Measurements from ENCODE around the gene CHST7.
A peak's percentile ranks its signal among the peaks of the same experiment; 100 is the strongest.

CHST7 gene

DNA sequence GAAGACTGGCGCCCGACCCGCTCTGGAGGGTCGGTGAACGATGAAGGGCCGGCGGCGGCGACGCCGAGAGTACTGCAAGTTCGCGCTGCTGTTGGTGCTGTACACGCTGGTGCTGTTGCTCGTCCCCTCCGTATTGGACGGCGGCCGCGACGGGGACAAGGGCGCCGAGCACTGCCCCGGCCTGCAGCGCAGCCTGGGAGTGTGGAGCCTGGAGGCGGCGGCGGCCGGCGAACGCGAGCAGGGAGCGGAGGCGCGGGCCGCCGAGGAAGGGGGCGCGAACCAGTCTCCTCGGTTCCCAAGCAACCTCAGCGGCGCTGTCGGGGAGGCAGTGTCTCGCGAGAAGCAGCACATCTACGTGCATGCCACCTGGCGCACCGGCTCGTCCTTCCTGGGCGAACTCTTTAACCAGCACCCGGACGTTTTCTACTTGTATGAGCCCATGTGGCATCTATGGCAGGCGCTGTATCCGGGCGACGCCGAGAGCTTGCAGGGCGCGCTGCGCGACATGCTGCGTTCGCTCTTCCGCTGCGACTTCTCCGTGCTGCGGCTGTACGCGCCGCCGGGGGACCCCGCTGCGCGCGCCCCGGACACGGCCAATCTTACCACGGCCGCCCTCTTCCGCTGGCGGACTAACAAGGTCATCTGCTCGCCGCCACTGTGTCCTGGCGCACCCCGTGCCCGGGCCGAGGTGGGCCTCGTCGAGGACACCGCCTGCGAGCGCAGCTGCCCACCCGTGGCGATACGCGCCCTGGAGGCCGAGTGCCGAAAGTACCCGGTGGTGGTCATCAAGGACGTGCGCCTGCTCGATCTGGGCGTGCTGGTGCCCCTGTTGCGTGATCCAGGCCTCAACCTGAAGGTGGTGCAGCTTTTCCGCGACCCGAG lies 568 bp downstream of the CHST7 start:
- DNase-seq (ENCODE audit: low spot score) = peak; percentile 36

- DNase-seq (ENCODE audit: low spot score) = peak; percentile 14
These were observed 1.3 kb downstream of the CHST7 start for GRCh38 chrX:46574774-46575381.

- no peak for DNase-seq (ENCODE audit: low spot score)
These were observed 2.0 kb downstream of the CHST7 start for GRCh38 chrX:46575586-46575985.

GRCh38 chrX:46575991-46576392 lies 2.4 kb downstream of the CHST7 start:
- DNase-seq (ENCODE audit: low spot score) = no peak

GRCh38 chrX:46576458-46576857 lies 2.9 kb downstream of the CHST7 start:
- DNase-seq (ENCODE audit: low spot score) = no peak

DNA sequence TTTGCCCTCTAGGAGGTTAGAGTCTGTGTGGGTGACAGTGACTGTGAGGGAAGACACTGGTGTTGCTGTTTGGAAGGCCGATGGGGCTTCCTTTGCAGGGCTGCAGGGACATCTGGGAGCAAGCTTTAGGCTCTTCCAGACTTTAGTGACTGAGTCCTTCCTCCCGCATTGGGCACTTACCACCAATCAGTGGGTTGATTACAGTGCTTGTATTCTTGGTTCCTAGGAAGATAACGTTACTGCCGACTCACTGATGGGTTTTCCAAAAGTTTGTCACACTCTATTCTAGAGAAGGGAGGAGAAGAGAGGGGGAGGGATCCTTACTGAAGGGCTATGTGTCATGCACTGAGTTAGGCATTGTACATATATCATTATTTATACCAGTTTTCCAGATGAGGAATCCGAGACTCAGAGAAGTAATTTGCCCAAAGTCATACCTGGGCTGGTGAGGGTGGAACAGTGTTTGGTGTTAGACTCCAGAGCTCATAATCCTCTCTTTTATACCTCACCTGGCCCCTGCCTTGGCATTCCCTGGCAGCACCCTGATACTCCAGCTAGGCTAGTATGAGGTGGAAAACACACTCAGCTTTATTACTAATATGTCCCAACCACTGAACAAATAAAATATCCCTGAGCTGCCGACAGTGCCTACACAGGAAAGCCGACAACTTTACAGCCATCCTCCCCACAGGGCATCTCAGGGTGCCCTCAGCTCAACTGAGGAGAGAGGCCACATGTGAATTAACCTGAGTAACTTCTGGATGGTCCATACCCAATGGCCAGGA lies 3.8 kb downstream of the CHST7 start:
- no peak for DNase-seq (ENCODE audit: low spot score)

- no peak for DNase-seq (ENCODE audit: low spot score)
These were observed 5.7 kb downstream of the CHST7 start for GRCh38 chrX:46579250-46579649.

DNA sequence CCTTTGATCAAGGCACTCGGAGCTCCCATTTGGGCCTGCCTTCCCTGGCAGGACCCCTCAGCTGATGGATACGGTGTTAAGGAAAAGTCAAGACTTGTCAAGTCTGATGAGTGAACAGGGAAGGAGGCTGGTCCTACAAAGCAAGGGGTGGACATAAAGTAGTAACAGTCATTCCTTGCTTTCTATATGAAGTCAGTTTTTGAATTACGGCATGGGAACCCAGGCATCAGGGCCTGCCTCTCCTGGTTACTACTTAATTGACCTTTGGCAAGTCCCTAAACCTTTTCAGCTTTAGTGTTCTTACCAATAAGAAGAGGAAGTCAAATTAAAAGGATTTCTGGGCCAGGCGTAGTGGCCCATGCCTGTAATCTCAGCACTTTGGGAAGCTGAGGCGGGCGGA lies 7.0 kb downstream of the CHST7 start:
- no peak for DNase-seq (ENCODE audit: low spot score)

DNA sequence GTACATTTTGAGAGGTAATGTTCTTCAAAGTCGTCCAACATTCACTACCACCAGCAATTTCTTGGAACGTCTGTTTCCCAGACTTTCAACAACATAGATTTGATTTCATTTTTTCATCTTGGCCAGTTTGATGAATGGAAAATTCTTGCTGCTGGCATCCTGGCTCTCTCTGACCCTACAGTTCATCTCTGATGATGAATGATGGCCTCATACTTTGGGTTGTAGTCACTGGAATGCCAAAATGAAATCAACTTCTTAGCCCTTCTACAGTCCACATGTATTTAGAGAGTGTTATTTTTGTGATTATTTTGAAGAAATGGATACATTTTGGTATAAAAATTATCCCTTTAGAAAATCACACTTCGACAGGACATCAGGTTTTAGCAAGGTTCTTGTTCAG lies 8.8 kb downstream of the CHST7 start:
- DNase-seq (ENCODE audit: low spot score) = no peak

DNA sequence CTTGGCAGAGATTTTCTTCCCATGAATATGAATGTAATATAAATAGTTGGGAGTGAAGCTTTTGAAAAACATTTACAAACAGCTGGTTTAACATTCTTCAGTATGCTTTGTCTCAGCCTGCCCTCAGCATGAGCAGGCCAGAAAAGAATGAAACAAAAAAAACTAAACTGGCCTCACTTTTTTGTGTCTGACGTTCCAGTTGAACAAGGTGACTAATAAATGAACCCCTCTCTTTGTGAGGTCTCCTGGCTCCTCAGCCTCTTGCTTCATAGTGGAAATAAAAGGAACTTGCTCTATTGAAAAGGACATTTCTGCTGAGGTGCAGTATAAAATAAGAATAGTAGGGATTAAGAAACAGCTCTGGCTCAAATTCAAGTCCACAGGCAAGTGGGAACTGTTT lies 9.4 kb downstream of the CHST7 start:
- DNase-seq (ENCODE audit: low spot score) = no peak

DNA sequence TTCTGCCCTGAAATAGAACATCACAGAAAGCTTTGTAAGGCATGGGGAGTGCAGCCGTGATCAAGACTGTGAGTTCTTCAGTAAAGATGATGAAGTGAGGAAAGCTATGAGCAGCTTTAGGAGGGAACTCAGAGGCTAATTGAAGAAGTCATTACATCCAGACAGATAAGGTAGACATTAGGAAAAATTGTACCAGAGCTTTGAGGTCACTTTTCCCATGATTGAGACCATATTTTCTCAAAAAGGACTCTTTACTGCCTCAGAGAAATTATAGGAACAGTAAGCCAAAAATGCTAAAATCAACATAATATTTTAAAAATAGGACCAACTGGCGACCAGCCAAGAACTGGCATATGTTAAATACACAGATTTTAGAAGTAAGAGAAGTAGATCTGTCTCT lies 11.2 kb downstream of the CHST7 start:
- no peak for DNase-seq (ENCODE audit: low spot score)

GRCh38 chrX:46587158-46587557 lies 13.6 kb downstream of the CHST7 start:
- DNase-seq (ENCODE audit: low spot score) = no peak

DNA sequence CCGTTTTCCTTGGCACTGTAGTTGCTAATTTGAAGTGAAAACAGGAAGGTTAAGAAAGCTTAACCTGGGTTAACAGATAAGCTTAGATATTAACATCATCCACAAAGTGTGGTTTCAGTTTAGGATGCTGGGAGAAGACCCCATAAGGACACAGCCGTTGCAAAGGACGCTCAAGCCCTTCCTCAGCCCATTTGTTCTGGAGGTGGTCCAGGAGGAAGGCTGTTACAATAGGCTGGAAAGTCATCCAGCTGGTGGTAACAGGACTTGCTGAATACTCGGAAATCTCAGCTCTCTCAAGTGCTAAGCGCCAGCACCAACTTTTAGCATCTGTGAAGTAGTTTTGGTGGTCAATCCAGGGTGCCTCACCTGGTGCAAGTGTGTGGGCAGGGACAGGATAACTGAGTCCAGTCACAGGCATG lies 14.2 kb downstream of the CHST7 start:
- no peak for DNase-seq (ENCODE audit: low spot score)

- no peak for DNase-seq (ENCODE audit: low spot score)
These were observed 14.7 kb downstream of the CHST7 start for GRCh38 chrX:46588263-46588662.

GRCh38 chrX:46589977-46590723 lies 16.6 kb downstream of the CHST7 start:
- DNase-seq (ENCODE audit: low spot score) = no peak

DNA sequence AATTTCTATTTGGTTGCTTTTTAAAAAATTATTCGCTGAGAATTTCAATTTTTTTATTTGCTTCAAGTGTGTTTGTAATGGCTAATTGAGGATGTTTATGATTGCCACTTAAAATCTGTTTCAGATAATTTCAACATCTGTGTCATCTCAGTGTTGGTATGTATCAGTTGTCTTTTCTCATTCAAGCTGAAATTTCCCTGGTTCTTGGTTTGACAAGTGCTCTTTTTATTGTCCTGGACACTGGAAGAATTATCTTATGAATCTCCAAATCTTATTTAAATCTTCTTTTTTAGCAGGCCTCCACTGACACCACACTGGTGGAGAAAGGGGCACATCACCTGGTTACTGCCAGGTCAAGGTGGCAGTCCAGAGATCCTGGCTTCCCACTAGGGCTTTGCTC lies 21.5 kb downstream of the CHST7 start:
- DNase-seq (ENCODE audit: low spot score) = no peak

GRCh38 chrX:46597208-46597607 lies 23.6 kb downstream of the CHST7 start:
- DNase-seq (ENCODE audit: low spot score) = no peak

DNA sequence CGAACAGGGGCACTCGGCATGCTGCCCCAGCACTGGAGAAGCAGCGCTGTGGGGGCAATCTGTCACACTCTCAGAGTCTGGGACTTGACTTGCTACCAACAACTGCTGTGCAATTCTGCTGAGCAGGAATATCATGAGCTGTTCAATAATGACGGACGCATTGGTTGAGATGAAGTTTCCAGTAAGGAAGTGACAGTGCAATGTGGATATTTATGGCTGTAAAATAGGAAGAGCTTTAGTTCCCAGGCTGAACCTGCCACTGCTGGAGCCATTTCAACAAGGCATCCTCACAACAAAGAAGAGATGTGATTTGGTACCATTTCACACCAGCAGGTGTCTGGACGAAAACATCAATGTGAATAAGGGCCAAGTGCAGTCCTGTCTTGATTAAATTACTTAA lies 24.2 kb downstream of the CHST7 start:
- no peak for DNase-seq (ENCODE audit: low spot score)

GRCh38 chrX:46599051-46599560 lies 25.5 kb downstream of the CHST7 start:
- no peak for DNase-seq (ENCODE audit: low spot score)

DNA sequence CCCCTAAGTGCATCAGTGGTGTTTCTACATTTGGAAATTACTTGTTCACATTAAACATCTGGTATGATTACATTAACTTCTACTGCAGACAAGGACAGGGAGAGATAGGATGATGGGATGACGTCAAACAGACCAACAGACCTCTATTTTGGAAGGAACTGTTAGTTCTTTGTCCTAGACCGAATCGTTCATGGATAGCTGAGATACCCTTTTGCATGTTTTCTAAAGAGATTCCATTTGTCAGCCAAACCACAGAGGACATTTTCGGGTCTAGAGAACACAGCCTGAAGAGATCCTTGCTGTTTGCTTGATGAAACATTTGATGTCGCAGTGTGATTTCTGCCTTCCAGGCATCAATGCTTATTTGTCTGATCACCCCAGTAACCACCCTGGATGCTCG lies 27.7 kb downstream of the CHST7 start:
- no peak for DNase-seq (ENCODE audit: low spot score)

GRCh38 chrX:46602468-46603102 lies 29.0 kb downstream of the CHST7 start:
- no peak for DNase-seq (ENCODE audit: low spot score)

All from germinal center (tissue), 1 donor.